A549 (cell line): ENCODE results near the gene ING3. TPM values are rescaled to one million over a fixed set of nuclear protein-coding genes. Genes with fewer than 3 reads are reported as not detected.

Experiments used
- ATAC-seq, 2 experiments: fragments of 200-7000 bp in 1 of 2; fragments of >200 bp in 1 of 2; cut with Nextera tagmentation in 1 of 2; cut with Tn5 transposase in 1 of 2; 3 replicates each; pipeline versions ENCODE4 v1.8.0 to v1.9.1; 2018 to 2020; ENCODE audit warnings: mild to moderate bottlenecking in 1 of 2, moderate library complexity in 1 of 2
- CTCF ChIA-PET: fragments of 300-600 bp; sonication (Branson Sonifier 250); formaldehyde crosslinking; extraction: SDS; loops from one replicate; lab custom pipeline; 2021; ENCODE audit warnings: antibody characterized with exemption, inconsistent platforms; lab: Yijun Ruan, JAX
- POLR2A ChIA-PET: fragments of 350-600 bp; formaldehyde crosslinking; extraction: SDS; loops from one replicate; lab custom pipeline; 2021; ENCODE audit warnings: antibody characterized with exemption, inconsistent platforms; lab: Yijun Ruan, JAX
- DNase-seq, 2 experiments: peaks; one replicate each; pipeline versions ENCODE4 v3.0.0 to v3.0.0-alpha.2; 2011 to 2016; ENCODE audit warnings: low read depth in 1 of 2, low spot score in 1 of 2
- FAIRE-seq: peaks from 2 replicates; lab custom pipeline; 2011; peaks lifted over from hg19 to GRCh38; lab: Jason Lieb, UNC
- H3K27ac ChIP-seq, 2 experiments: fragments of >200 bp; sonication (Bioruptor Twin); formaldehyde crosslinking; 3 replicates each; pipeline ENCODE4 v1.5.1; 2016 to 2017
- H3K4me1 ChIP-seq: fragments of >200 bp; sonication (Bioruptor Twin); formaldehyde crosslinking; 3 replicates; pipeline ENCODE4 v1.6.1; 2016
- H3K4me2 ChIP-seq: fragments of >200 bp; sonication (Bioruptor Twin); formaldehyde crosslinking; 3 replicates; pipeline ENCODE4 v1.6.1; 2016
- H3K4me3 ChIP-seq: fragments of >200 bp; sonication (Bioruptor Twin); formaldehyde crosslinking; 3 replicates; pipeline ENCODE4 v1.5.1; 2016
- H3K9me3 ChIP-seq: fragments of >200 bp; sonication (Bioruptor Twin); formaldehyde crosslinking; 3 replicates; pipeline ENCODE4 v1.6.1; 2016
- CHD4 ChIP-seq: fragments of 200-600 bp; sonication (generic); IDR thresholded peaks from 2 replicates; pipeline ENCODE4 v1.6.1; 2016; ENCODE audit warnings: antibody characterized with exemption, mild to moderate bottlenecking, borderline replicate concordance
- ESRRA ChIP-seq: fragments of 150-350 bp; IDR thresholded peaks from 2 replicates; pipeline ENCODE4 v1.6.1; 2014; ENCODE audit warnings: mild to moderate bottlenecking, low read length, borderline replicate concordance
- HDAC2 ChIP-seq: fragments of 200-600 bp; sonication (generic); IDR thresholded peaks from 2 replicates; pipeline ENCODE4 v1.6.1; 2016
- HOXB5 ChIP-seq: fragments of 250-450 bp; sonication (Bioruptor Pico); IDR thresholded peaks from 2 replicates; pipeline ENCODE4 v1.5.0; 2020; ENCODE audit warnings: mild to moderate bottlenecking, moderate library complexity
- JUN ChIP-seq, 2 experiments: fragments of >200 bp; sonication (Bioruptor Twin); formaldehyde crosslinking; IDR thresholded peaks; 2 replicates in 1 of 2; 3 replicates in 1 of 2; pipeline ENCODE4 v1.6.1; 2016 to 2017
- PHF8 ChIP-seq: fragments of 200-600 bp; sonication (generic); IDR thresholded peaks from 2 replicates; pipeline ENCODE4 v1.6.1; 2016; ENCODE audit warnings: low read depth, mild to moderate bottlenecking, antibody characterized with exemption, moderate library complexity, borderline replicate concordance
- POLR2A ChIP-seq: IDR thresholded peaks from 2 replicates; pipeline ENCODE4 v1.6.1; 2012; ENCODE audit warnings: mild to moderate bottlenecking, low read length
- SREBF2 ChIP-seq: fragments of 450-650 bp; IDR thresholded peaks from 2 replicates; pipeline ENCODE4 v1.6.1; 2014; ENCODE audit warnings: mild to moderate bottlenecking, moderate library complexity
- TFCP2L1 ChIP-seq: fragments of 250-450 bp; sonication (Bioruptor Pico); IDR thresholded peaks from 2 replicates; pipeline ENCODE4 v1.5.0; 2021; ENCODE audit warnings: mild to moderate bottlenecking
- ZFP36 ChIP-seq: fragments of 450-650 bp; IDR thresholded peaks from 2 replicates; pipeline ENCODE4 v1.6.1; 2014; ENCODE audit warnings: borderline replicate concordance; ENCODE audit not compliant: partially characterized antibody
- ZSCAN20 ChIP-seq: fragments of 250-450 bp; sonication (Bioruptor Pico); IDR thresholded peaks from 2 replicates; pipeline ENCODE4 v1.8.0; 2022; ENCODE audit warnings: mild to moderate bottlenecking, moderate library complexity
- WGBS: methylation state at CpG from one replicate; pipeline ENCODE4 v1.1.6; 2017; ENCODE audit errors: missing lambda C conversion rate; 5-methylcytosine and 5-hydroxymethylcytosine counted together
- polyA plus RNA-seq, 4 experiments: library from polyadenylated mRNA; depleted of rRNA in 3 of 4; stranded (reverse); fragments of >200 nt; fragmentation: RNase III in 1 of 4; extraction: RNeasy Plus Mini Kit Qiagen cat#74134 plus additional on column Dnase treatment in 1 of 4; gene quantifications; 2 replicates in 3 of 4; 3 replicates in 1 of 4; pipeline ENCODE4 v1.2.3, GENCODE V29; 2011 to 2017
- TF ChIP-seq, protein P1 (sequence below): IDR thresholded peaks from 2 replicates; pipeline ENCODE4 v1.6.1; 2012
- TF ChIP-seq, protein P2 (sequence below): fragments of 450-650 bp; IDR thresholded peaks from 2 replicates; pipeline ENCODE4 v1.6.1; 2014; ENCODE audit warnings: antibody characterized with exemption
- TF ChIP-seq, protein P3 (sequence below): fragments of >200 bp; sonication (Bioruptor Twin); formaldehyde crosslinking; IDR thresholded peaks from 3 replicates; pipeline ENCODE4 v1.5.1; 2016
- TF ChIP-seq, protein P4 (sequence below): IDR thresholded peaks from 2 replicates; pipeline ENCODE4 v1.6.1; 2012
- TF ChIP-seq, protein P5 (sequence below): fragments of 200-600 bp; sonication (generic); IDR thresholded peaks from 2 replicates; pipeline ENCODE4 v1.6.1; 2016; ENCODE audit warnings: antibody characterized with exemption, mild to moderate bottlenecking, moderate library complexity
- TF ChIP-seq, protein P6 (sequence below): fragments of 250-450 bp; sonication (Bioruptor Pico); IDR thresholded peaks from 2 replicates; pipeline ENCODE4 v1.5.0; 2020; ENCODE audit warnings: low read depth, mild to moderate bottlenecking, moderate library complexity

ING3 gene
- polyA plus RNA-seq, 2 of the 4 experiments (the other 2 are of a cell fraction) = 5.6 to 11.3 TPM

DNA sequence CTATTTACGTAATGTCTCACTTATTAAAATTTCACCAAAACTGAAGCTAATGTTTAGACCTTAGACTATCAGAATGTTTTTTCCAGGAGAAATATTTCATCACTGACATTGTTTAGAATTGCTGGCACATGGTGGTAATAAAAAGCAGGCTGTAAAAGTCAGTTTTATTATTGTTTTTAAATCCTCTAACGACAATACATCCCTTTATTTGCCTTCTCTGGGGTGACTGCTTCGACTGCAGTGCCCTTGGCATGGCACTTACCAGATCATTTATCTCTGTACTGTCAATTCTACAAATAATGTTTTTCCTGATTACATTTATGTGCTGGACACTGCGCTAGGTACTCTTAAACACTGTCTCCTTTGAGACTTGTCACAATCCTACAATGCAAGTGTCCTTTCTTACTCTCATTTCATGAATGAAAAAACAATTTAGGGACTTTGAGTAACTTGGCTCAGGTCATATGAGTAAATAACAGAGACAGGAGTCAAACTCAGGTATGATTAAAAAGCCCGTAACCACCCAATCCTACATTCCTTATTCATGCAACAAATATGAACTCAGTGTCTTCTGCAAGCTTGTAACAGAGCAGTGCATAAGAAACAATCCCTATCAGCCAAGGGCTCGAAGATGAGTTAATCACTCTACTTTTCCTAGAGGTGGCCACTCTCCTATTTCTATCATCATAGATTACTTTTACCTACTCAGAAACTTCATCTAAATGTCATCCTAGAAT is 5.6 kb upstream of the ING3 start:
- POLR2A ChIA-PET = no interaction called here
- Histone ChIP-seq H3K9me3 (no peaks in the 10 kb centered on the region), H3K27ac (no peak overlapping the region), H3K4me3 (no peak overlapping the region), H3K4me2 (no peak overlapping the region), H3K4me1 (peaks cover 5% of the 10 kb centered on the region; the same call in 1 of the 3 replicates)
- CTCF ChIA-PET = no interaction called here
- whole genome bisulfite sequencing = 35% methylated on average over 6 of the region's 6 CpGs
- ATAC-seq (no peak), DNase-seq (no peak), FAIRE-seq (no peak)
- TF ChIP-seq SREBF2 = no peak

DNA sequence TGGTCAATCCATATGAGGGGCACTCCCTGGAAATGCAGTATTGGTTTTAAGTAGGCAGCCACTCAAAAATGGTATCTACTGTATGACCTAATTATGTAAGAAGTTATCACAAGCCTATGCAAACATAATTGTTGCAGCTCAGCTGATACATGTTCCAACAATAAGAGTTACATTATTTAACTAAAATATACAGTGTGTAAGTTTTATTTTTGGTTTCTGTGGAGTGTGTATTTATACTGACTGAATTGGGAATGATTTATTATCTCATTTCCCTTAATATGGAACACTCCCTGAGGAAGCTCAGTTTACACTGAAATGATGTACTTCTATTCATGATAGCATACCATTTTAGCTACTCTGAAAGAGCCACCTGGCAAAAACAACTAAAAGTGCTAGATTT is 2.6 kb upstream of the ING3 start:
- Histone ChIP-seq H3K9me3 (no peaks in the 10 kb centered on the region), H3K27ac (no peak overlapping the region), H3K4me2 (no peak overlapping the region), H3K4me3 (no peak overlapping the region), H3K4me1 (peaks cover 11% of the 10 kb centered on the region; the same call in 2 of the 3 replicates)
- CTCF ChIA-PET = interaction anchor here (0.9 to 1.3 kb wide), 3 partner anchors 134 to 160 kb away, joined by 3 read pairs; no protein-coding TSS in a partner anchor
- DNase-seq = no peak
- TF ChIP-seq TFCP2L1 (CRISPR knock-in tag) (no peak), HDAC2 (no peak), POLR2A (no peak)
- POLR2A ChIA-PET = no interaction called here
- no peak for ATAC-seq
- FAIRE-seq = no peak

DNA sequence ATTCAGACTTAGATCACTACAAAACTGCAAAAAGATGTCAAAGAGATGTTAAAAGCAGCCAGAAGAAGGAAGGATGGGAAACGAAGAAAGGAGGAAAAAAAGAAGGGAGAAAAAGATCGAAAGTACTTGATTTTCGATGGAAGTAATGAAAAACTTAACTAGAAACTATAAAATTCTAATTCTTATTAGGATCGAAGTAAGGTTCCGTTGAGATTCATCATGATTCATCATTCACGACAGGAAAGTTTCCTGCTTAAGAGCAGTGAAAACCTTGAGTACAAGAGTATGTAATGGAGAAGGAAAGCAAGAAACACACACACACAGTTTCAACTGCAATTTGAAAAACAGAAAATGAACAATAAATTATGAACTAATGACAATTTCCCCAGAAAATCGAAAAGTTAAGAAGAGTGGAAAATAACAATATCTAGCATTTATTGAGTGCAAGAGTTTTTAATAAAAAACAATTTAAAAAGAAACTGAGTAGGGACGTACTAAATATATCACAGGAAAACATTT is 1.1 kb upstream of the ING3 start:
- no peak for DNase-seq
- no peak for TF ChIP-seq JUN (IDR thresholded peaks at IDR 0.05)
- TF ChIP-seq, protein P1, sequence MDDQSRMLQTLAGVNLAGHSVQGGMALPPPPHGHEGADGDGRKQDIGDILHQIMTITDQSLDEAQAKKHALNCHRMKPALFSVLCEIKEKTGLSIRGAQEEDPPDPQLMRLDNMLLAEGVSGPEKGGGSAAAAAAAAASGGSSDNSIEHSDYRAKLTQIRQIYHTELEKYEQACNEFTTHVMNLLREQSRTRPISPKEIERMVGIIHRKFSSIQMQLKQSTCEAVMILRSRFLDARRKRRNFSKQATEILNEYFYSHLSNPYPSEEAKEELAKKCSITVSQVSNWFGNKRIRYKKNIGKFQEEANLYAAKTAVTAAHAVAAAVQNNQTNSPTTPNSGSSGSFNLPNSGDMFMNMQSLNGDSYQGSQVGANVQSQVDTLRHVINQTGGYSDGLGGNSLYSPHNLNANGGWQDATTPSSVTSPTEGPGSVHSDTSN = no peak
- TF ChIP-seq, protein P2, sequence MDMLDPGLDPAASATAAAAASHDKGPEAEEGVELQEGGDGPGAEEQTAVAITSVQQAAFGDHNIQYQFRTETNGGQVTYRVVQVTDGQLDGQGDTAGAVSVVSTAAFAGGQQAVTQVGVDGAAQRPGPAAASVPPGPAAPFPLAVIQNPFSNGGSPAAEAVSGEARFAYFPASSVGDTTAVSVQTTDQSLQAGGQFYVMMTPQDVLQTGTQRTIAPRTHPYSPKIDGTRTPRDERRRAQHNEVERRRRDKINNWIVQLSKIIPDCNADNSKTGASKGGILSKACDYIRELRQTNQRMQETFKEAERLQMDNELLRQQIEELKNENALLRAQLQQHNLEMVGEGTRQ = no peak
- no peak for TF ChIP-seq ZSCAN20 (CRISPR knock-in tag)
- no peak for TF ChIP-seq ZFP36
- no peak for TF ChIP-seq CHD4
- ChIA-PET CTCF (no interaction called here), POLR2A (no interaction called here)
- FAIRE-seq = no peak
- no peak for ATAC-seq
- peak overlapping the region in 1 of 2 experiments; percentile 55; a peak in 2 of 6 replicates for H3K27ac ChIP-seq
- 15% methylated on average over 8 of the region's 8 CpGs for WGBS
- peak overlapping the region; percentile 75 for H3K4me2 ChIP-seq
- peak overlapping the region; percentile 68 for H3K4me3 ChIP-seq
- H3K9me3 ChIP-seq = no peaks in the 10 kb centered on the region
- peaks cover 11% of the 10 kb centered on the region; the same call in 2 of the 3 replicates for H3K4me1 ChIP-seq

DNA sequence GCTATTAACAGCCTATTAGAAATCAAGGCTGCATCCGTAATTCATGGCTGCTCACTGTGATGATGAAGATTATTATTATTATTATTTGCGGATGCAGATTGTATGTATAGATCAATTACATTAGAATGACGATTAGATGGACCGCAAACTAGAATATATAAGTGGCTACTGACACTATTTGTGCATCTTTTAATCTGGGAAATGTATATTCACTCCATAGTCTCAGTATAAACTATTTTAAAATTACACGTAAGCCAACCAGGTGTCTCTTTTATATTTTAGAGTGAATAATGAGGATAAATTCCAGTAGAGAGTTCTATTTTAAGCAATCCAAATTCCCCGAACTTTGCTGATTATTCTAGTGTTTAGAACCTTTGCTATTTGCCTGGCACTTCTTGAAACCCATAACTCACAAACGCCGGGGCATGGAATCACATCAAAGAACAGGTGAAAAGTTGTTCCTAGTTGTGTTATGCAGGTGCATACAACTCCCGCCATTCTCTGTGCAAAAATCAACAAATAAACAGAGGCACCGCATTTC is 509 bp upstream of the ING3 start:
- CTCF ChIA-PET = no interaction called here
- FAIRE-seq = no peak
- WGBS = 1% methylated on average over 10 of the region's 10 CpGs
- TF ChIP-seq HDAC2 = no peak
- TF ChIP-seq, protein P3, sequence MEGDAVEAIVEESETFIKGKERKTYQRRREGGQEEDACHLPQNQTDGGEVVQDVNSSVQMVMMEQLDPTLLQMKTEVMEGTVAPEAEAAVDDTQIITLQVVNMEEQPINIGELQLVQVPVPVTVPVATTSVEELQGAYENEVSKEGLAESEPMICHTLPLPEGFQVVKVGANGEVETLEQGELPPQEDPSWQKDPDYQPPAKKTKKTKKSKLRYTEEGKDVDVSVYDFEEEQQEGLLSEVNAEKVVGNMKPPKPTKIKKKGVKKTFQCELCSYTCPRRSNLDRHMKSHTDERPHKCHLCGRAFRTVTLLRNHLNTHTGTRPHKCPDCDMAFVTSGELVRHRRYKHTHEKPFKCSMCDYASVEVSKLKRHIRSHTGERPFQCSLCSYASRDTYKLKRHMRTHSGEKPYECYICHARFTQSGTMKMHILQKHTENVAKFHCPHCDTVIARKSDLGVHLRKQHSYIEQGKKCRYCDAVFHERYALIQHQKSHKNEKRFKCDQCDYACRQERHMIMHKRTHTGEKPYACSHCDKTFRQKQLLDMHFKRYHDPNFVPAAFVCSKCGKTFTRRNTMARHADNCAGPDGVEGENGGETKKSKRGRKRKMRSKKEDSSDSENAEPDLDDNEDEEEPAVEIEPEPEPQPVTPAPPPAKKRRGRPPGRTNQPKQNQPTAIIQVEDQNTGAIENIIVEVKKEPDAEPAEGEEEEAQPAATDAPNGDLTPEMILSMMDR = no peak
- TF ChIP-seq, protein P2 = no peak
- TF ChIP-seq, protein P4, sequence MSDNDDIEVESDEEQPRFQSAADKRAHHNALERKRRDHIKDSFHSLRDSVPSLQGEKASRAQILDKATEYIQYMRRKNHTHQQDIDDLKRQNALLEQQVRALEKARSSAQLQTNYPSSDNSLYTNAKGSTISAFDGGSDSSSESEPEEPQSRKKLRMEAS = no peak
- no peak for TF ChIP-seq PHF8
- no peak for TF ChIP-seq ESRRA
- TF ChIP-seq ZFP36 = no peak
- TF ChIP-seq, protein P5, sequence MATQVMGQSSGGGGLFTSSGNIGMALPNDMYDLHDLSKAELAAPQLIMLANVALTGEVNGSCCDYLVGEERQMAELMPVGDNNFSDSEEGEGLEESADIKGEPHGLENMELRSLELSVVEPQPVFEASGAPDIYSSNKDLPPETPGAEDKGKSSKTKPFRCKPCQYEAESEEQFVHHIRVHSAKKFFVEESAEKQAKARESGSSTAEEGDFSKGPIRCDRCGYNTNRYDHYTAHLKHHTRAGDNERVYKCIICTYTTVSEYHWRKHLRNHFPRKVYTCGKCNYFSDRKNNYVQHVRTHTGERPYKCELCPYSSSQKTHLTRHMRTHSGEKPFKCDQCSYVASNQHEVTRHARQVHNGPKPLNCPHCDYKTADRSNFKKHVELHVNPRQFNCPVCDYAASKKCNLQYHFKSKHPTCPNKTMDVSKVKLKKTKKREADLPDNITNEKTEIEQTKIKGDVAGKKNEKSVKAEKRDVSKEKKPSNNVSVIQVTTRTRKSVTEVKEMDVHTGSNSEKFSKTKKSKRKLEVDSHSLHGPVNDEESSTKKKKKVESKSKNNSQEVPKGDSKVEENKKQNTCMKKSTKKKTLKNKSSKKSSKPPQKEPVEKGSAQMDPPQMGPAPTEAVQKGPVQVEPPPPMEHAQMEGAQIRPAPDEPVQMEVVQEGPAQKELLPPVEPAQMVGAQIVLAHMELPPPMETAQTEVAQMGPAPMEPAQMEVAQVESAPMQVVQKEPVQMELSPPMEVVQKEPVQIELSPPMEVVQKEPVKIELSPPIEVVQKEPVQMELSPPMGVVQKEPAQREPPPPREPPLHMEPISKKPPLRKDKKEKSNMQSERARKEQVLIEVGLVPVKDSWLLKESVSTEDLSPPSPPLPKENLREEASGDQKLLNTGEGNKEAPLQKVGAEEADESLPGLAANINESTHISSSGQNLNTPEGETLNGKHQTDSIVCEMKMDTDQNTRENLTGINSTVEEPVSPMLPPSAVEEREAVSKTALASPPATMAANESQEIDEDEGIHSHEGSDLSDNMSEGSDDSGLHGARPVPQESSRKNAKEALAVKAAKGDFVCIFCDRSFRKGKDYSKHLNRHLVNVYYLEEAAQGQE = no peak
- no peak for TF ChIP-seq HOXB5 (CRISPR knock-in tag)
- TF ChIP-seq JUN (IDR thresholded peaks at IDR 0.05) = no peak
- TF ChIP-seq, protein P6, sequence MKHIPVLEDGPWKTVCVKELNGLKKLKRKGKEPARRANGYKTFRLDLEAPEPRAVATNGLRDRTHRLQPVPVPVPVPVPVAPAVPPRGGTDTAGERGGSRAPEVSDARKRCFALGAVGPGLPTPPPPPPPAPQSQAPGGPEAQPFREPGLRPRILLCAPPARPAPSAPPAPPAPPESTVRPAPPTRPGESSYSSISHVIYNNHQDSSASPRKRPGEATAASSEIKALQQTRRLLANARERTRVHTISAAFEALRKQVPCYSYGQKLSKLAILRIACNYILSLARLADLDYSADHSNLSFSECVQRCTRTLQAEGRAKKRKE (CRISPR knock-in tag) = no peak
- TF ChIP-seq POLR2A = no peak

More for the DNA sequence above, 509 bp upstream of the ING3 start:
- DNase-seq (no peak), ATAC-seq (no peak)
- H3K4me3 ChIP-seq = peak overlapping the region; percentile 68
- H3K4me1 ChIP-seq = peaks cover 11% of the 10 kb centered on the region; the same call in 2 of the 3 replicates
- H3K27ac ChIP-seq = peak overlapping the region; percentile 48 to 55; a peak in 4 of 6 replicates
- peak overlapping the region; percentile 75 for H3K4me2 ChIP-seq
- POLR2A ChIA-PET = interaction anchor here (0.6 to 1.6 kb wide), 38 partner anchors 10 to 1603 kb away, joined by 3 to 10 read pairs (median 4); partner anchors contain the start of genes FAM3C and TSPAN12
- H3K9me3 ChIP-seq = no peaks in the 10 kb centered on the region
